Jurkat, Clone E6-1 (cell line): Measurements from ENCODE around the gene EPHA2.
A peak's percentile ranks its signal among the peaks of the same experiment; 100 is the strongest.
"Not testable (repeated sequence)": the region's sequence is repeated elsewhere in the genome, so short reads cannot be mapped to it uniquely, and the experiment has no call there.

Experiments used
- DNase-seq: peaks from one replicate; pipeline ENCODE4 v3.0.0-alpha.2; 2011; ENCODE audit warnings: low read depth, low spot score
- H3K4me3 ChIP-seq: 2 replicates; pipeline ENCODE4 v1.5.1; 2011; ENCODE audit warnings: mild to moderate bottlenecking, low read length, control low read depth, moderate library complexity

The EPHA2 gene

GRCh38 chr1:16171314-16172151 is 15.7 kb upstream of the EPHA2 start:
- no peak for DNase-seq
- no peak overlapping the region for H3K4me3 ChIP-seq

- no peak overlapping the region for H3K4me3 ChIP-seq
- DNase-seq, result no peak
Observed at GRCh38 chr1:16170283-16170673, 14.4 kb upstream of the EPHA2 start.

DNA sequence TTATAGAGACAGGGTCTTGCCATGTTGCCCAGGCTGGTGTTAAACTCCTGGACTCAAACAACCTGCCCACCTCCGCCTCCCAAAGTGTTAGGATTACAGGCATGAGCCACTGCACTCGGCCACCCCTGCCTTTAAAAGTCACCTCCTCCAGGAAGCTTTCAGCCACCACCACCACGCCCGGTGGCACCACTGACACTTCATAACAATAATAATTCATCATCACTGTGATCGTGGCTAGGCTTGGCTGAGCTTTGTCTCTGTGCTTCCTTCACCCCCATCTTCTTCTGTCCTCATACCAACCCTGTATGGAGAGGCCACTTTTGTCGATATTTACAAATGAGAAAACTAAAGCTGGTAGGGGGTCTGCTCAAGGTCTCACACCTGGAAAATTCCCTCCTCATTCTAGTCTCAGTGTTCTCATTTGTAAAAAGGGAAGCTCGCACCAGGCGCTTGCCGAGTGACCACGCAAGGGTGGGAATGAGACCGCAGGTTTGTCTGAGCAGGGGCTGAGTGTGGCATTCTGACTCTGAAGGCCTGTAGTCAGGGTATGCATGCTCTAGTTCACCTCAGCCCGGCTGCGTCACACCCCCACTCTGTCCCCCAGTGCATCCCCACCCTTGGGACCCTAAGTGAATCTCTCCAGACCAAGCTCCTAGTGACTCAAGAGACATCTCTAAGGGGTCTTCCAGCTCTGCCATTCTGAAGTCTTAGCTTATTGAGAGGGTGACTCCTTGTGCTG is 12.9 kb upstream of the EPHA2 start:
- H3K4me3 ChIP-seq, result no peak overlapping the region
- no peak for DNase-seq

DNA sequence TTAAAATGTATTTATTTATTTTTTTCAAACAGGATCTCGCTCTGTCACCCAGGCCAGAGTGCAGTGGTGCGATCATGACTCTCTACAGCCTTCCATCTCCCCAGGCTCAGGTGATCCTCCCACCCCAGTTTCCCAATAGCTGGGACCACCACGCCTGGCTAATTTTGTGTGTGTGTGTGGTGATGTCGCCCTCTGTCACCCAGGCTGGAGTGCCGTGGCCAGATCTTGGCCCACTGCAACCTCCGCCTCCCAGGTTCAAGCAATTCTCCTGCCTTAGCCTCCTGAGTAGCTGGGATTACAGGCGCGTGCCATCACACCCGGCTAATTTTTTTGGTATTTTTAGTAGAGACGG is 12.3 kb upstream of the EPHA2 start:
- peak overlapping the region; percentile 29 for H3K4me3 ChIP-seq
- DNase-seq, result not testable (repeated sequence)

- H3K4me3 ChIP-seq, result peak overlapping the region; percentile 29
- DNase-seq, result peak; percentile 51
Observed at GRCh38 chr1:16167331-16168143, 11.7 kb upstream of the EPHA2 start.

- DNase-seq, result no peak
- no peak overlapping the region for H3K4me3 ChIP-seq
Observed at GRCh38 chr1:16166117-16166516, 10.2 kb upstream of the EPHA2 start.

DNA sequence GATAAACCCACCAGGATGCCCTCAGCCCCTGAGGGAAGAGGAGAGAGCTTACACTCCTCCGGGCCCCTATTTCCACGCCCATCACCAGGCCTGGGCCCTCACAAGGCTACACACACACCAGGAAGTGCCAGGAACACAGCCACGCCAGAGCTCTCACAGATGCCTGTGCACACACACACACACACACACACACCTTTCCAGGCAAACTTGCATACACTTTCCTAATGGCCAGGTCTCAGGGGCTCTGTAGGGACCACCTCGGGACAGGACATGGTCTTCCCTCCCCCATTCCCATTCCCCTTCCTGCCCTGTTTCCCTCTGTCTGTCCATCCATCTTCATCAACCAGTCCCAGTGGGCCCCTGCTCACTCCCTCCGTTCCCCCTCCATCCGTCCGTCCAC is 9.7 kb upstream of the EPHA2 start:
- H3K4me3 ChIP-seq, result no peak overlapping the region
- no peak for DNase-seq

DNA sequence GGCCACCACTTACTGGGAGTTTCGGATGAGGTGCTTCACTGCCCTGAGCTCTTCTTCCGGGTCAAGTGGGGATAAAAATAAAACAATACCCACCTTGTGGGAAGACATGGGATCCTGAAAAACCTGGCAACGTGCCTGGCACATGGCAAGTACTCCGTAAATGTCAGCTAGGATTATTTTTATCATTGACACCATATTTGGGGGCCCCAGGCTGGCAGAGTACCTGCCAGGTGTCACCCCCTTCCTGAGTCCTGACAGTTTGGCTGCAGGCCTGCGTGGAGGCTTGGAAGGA is 9.2 kb upstream of the EPHA2 start:
- no peak overlapping the region for H3K4me3 ChIP-seq
- no peak for DNase-seq

- no peak for DNase-seq
- no peak overlapping the region for H3K4me3 ChIP-seq
Observed at GRCh38 chr1:16164213-16165072, 8.6 kb upstream of the EPHA2 start.

DNA sequence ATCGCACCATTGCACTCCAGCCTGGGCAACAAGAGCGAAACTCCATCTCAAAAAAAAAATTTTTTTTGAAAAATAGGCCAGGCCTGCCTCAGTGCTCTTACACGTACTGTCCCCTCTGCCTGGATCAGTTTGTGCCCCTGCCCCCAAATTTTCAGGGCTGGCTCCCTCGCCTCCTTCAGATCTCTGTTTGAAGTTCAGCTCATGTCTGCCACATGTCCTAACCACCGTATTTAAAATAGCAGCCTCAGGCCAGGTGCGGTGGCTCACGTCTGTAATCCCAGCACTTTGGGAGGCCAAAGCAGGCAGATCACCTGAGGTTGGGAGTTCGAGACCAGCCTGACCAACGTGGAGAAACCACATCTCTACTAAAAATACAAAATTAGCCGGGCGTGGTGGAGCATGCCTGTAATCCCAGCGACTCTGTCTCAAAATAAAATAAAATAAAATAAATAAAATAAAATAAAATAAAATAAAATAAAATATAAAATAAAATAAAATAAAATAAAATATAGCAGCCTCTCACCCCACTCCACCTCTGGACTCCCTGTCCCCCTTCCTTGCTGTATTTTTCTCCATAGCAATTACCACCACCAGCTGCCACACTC is 7.8 kb upstream of the EPHA2 start:
- not testable (repeated sequence) for H3K4me3 ChIP-seq
- peak; percentile 36 for DNase-seq

DNA sequence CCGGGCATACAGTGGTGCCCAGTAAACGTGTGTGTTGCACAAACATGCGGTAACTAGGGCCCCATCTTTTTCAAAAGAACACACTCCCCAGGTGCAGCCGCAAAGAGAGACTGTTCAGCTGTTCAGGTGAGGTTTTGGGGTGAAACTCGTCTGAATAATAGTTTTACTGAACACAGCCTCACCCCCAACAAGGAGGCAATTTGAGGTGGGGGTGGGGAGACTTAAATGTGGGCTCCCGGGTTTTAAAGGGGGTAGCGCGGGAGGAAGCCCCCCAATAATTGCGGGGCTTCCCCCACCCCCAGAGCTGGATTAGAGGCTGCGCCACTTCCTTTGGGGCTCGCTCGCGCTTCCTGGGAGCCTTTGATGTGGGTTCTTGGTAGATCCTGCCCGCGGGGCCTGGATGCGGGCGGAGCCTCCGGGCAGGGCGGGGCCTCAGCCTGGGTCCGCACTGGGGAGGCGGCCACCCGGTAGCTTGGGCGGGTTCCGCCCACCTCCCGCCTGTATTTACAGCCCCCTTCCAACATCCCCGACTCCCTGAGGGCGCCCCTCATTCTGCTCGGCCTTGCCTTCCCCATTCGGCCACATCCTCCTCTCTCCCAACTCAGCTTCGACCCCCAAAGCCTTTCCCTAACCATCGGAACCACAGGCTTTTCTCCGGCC is 6.4 kb upstream of the EPHA2 start:
- H3K4me3 ChIP-seq, result no peak overlapping the region; the same call in 1 of the 2 replicates
- peak; percentile 80 for DNase-seq

GRCh38 chr1:16161717-16162116 is 5.8 kb upstream of the EPHA2 start:
- H3K4me3 ChIP-seq, result no peak overlapping the region
- DNase-seq, result no peak

DNA sequence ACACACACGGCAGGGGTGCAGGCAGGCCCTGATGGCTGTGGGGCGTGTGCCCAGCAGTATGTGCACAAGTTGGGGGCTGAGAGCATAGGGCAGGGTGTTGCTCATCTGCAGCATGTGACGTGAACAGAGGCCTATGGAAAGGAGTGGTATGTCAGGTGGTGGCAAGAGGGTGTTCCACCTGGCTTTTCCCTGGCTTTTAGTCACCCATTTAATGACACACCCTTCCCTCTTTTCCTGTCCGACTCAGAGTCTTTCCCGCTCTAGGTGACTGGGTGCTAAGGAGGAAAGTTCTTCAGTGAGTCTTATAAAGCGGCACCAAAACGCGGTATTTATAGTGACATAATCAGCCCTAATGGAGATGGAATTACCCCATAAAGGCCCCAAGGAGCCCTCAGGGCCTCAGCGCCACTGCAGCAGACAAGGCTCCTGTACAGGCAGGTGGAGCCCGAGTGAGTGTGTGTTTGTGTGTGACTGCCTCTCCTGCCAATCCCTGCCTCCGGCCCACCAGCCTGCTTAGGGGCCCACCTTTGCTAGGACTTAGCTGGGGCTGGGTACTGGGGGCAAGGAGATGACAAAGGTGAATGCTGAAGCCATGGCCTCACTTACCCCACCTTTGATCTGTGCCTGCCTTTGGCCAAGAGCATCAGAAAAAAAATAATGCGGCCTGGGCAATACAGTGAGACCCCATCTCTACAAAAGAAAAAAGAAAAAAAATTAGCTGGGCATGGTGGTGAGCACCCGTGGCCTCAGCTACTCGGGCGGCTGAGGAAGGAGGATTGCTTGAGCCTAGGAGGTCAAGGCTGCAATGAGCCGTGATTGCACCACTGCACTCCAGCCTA is 3.3 kb upstream of the EPHA2 start:
- H3K4me3 ChIP-seq, result no peak overlapping the region
- DNase-seq, result no peak

DNA sequence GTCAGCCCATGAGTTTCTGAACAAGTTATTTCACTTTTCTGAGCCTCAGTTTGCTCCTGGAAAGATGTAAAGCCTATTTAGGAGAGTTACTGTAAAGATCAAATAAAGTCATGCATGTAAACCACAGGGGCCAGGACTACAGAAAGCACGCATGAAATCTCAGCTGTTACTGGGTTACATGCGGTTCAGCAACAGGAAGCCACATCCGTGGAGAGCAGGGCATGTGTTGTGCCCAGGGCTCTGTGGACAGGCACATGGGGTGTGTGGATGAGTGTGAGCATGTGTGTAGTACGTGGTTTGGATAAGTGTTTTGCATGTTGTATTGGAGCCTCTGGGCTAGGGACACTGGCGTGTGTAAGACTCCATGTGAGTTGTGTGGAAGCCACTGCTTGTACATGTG is 2.2 kb upstream of the EPHA2 start:
- H3K4me3 ChIP-seq, result no peak overlapping the region
- DNase-seq, result peak; percentile 59

DNA sequence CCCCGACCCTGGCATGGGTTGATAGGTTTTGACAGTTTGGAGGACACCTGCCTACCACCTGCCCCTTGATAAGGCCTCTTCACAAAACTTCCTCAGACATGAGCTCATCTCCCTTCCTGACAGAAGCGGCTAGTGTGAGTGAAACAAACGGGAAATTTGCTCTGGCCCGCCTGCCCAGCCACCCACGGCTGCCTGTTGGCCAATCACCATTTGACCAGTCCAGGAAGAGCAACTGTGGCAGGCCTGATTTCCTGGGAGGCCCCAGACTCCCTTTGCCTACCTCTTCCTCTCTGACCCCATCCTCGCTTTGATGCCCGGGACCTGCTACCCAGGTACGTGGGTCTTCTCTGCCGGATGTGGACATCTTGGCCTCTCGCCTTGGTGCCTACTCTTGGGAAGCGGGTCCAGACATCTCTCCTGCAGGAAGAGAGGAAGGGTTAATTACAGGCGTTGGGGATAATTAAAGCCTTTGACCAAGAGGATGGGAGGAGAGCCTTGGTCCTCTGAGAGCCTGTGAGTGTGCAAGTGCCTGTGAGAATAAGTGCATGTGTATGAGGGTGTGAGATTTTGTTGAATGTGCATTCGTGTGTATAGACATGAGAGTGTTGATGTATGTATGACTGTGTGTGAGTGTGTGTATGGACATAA is 1.1 kb upstream of the EPHA2 start:
- H3K4me3 ChIP-seq, result no peak overlapping the region
- DNase-seq, result no peak

GRCh38 chr1:16153999-16154673 is 1.7 kb downstream of the EPHA2 start:
- no peak for DNase-seq
- H3K4me3 ChIP-seq, result no peak overlapping the region
